HS-27A (cell line): ENCODE data around the gene TIMP1.
"Not testable (repeated sequence)": the region's sequence is repeated elsewhere in the genome, so short reads cannot be mapped to it uniquely, and the experiment has no call there.

ENCODE experiments used
- DNase-seq: peaks from one replicate; pipeline ENCODE4 v3.0.0-alpha.2; 2012; ENCODE audit warnings: low read depth, missing footprints

TIMP1 gene

DNA sequence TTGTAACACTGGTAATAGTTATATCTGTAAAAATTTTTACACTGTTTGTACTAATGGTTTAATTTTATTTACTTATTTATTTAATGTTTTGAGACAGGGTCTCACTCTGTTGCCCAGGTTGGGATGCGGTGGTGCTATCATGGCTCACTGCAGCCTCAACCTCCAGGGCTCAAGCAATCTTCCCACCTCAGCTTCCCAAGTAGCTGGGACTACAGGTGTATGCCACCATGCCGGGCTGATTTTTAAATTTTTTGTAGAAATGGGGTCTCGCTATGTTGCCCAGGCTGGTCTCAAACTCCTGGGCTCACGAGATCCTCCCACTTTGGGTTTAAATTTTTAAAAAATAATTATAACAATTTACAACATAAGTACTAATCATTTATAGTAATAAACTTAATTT lies 20.9 kb downstream of the TIMP1 start:
- not testable (repeated sequence) for DNase-seq

DNA sequence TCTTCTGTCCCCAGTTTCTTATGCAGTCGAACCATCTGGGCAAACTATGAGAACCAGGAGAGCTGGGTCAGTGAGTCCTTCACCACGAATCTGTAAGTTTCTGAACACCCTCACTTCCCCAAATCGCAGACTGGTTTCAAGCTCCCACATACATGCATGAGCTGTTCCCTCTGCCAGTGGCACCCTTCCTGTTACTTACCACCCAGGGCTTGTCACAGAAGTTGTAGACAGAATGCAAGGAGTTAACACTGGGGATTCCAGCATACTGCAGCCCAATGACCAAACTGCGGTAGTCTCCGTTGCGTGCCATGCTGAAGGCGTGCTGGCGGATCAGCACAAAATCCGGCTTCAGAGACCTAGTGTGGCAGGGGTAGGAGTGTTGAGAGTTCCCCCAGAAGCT lies 22.8 kb downstream of the TIMP1 start:
- DNase-seq, result no peak

DNA sequence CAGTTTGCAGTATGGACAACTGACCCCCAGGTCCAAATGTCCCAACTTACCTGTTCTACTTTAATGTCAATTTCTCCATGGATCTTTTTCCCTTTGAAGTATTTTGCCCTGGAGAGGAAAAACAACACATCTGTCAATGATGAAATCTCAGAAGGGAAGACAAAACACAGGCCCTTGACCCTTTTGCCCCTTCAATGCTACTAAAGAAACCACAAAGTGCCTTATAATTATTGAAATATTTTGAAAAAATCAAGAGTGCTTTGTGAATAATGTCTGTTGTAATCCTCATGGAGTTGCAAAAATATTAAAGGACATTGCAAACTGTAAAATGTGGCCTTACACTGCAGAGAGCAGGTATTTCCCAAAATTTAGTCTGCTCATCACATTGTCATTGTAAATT lies 24.9 kb downstream of the TIMP1 start:
- no peak for DNase-seq

DNA sequence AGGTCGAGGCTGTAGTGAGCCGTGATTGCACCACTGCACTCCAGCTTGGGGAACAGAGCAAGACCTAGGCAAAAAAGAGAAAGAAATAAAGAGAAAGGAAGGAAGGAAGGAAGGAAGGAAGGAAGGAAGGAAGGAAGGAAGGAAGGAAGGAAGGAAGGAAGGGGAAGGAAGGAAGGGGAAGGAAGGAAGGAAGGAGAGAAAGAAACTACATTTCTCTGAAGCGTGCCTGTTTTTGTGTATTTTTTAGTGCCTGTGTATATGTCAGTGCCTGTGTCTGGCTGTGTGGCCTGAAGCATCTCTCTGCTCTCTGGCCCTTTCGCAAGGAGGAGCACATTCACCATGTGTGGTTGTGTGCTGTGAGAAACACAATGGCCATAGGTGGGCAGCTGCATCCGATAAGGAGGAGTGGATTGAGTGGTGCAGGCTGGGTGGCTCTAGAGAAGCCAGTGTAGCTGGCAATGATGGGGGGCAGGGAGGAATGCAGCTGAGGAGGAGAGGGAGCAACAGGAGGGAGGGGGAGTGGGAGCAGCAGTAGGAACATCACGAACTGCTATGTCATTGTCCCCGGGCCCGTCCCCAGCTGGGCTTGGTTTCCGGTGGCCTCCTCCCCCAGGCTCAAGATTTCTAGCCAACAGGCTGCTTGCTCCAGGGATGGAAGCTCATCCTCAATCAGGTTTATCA lies 26.0 kb downstream of the TIMP1 start:
- DNase-seq, result no peak

DNA sequence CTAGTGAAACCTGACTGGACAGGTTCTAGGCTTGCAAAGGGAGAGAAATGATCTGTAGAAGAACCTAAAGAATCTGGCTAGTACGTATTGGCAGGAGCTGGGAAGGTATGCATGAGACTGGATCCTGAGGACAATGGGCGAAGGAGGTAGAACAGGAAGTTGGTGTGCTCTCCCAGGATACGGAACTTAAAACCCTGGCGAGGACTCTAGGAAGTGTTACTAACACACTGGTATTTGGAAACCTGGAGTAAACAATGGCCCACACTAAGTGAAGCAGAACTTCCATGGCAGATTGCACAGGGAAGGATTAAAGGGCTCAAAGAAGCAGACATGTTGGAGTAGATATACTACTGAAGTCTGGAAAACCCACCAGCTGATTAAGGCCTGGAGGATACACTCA lies 28.3 kb downstream of the TIMP1 start:
- no peak for DNase-seq

DNA sequence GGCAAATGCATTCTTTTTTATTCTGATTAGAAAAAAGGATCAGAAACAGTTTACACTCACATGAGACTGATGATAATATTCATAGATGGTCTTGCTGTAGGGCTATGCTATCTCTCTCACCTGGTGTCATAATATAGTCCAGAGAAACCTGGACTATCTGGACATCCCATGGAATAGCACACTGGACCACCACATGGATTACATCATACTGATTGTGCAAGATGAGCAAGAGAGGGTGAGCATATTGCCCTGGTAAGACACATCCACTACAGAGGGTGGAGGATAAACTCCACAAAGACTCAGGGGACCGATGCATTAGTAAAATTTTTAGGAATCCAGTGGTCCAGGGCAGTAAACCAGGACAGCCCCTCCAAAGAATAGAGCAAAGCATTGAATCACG lies 29.3 kb downstream of the TIMP1 start:
- no peak for DNase-seq

DNA sequence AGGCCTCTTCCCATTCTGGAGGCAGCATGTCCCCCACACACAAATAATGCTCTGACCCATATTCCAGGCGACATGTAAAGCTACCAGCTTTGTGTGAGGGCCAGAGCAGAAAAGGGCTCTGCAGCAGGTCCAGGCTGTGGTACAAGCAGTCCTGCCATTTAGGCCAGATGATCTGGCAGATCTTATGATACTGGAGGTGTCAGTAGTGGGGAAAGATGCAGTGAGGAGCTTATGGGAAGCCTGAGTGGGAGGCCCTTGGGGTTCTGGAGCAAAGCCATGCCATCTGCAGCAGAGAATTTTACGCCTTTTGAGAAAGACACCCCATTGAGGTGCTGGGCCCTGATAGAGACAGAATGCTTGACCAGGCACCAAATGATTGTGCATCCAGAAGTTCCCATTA lies 29.7 kb downstream of the TIMP1 start:
- DNase-seq, result no peak

DNA sequence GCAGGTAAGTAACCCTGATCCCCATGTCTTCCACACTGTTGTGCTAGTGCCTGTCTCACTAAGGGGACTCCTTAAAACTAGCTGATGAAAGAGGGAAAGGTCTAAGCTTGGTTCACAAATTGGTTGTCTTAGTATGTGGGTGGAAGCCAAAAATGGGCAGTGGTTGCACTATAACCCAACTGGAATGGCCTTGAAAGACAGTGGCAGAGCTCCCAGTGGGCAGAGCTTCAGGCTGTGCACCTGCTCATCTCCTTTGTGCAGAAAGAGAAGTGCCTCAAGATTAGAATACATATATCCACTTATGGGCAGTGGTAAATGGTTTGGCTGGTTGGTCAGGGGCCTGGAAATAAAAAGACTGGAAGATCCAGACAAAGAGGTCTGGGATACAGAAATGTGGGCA lies 30.2 kb downstream of the TIMP1 start:
- DNase-seq, result no peak

DNA sequence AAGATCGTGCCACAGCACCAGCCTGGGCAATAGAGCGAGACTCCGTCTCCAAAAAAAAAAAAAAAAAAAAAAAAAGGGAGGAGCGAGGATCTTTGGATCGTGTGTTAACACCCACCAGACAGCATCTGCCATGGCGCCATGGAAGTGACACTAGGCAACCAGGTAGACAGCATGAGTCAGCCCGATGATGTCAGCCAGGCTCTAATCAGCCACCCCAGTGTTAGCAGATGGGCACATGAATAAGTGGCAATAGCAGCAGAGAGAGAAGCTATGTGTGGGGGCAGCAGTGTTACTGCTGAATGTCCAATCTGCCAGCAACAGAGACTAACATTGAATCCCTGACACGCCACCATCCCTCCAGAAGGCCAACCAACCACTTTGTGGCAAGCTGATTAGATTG lies 30.8 kb downstream of the TIMP1 start:
- DNase-seq, result no peak

DNA sequence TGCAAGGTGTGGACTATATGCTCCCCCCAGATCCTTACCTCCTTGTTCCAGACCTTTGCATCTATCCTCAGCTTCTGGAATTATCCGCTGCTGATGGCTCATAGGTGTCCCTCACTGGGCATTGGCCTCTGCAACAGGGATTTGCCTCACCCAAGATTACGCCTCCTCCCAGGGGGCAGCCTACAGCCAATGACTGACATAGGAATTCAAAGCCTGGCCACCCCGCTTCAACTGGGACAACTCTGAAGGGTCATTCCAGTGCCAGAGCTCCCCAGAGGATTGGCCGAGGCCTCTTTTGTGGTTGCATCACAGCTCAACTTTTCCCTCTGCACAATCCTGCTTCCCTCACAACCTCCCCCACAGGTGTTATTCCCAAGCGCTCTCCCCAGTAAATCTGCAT lies 32.4 kb downstream of the TIMP1 start:
- no peak for DNase-seq

DNA sequence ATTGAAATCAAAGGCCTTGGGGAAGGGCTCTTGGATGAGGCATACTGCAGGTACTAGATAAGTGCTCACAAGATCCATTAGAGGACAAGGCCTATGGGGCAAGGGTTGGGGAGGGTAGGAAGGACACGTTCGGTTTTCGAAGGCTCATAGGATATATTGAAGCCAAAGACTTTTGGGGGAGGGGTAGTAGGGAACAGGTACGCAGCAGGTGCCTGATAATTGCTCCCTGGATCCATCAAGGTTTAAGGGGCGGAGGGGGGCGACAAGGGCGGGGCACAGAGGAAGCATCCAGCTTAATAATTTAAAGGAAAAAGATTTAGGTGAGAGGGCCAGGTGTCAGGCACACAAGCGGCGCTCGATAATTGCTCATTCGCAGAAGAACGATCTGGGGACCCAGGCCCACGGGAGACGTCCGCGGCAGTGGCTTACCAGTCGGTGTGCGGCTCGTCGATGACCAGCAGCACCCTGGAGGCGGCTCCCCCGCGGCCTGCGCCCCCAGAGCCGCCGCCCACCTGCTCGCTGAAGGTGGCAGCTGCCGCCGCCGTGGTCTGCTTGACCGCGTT lies 36.8 kb downstream of the TIMP1 start:
- DNase-seq, result no peak

DNA sequence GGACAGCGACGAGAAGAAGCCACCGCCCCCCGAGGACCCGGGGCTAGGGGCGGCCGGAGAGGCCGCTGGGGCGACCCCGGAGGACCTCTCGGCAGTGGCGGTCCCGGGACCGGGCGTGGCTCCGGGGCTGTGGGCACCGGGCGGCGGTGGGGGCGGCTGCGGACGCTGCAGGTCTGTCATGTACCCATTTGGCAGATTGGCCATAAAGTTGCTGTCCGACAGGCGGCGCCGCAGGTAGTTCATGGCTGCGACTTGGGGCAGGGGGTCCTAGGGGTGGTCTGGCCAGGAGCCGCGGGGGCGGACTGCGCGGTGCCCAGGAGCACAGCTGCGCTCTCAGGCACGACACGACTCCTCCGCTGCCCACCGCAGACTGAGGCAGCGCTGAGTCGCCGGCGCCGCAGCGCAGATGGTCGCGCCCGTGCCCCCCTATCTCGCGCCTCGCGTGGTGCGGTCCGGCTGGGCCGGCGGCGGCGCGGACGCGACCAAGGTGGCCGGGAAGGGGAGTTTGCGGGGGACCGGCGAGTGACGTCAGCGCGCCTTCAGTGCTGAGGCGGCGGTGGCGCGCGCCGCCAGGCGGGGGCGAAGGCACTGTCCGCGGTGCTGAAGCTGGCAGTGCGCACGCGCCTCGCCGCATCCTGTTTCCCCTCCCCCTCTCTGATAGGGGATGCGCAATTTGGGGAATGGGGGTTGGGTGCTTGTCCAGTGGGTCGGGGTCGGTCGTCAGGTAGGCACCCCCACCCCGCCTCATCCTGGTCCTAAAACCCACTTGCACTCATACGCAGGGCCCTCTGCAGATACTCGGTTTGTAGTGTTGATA lies 37.5 kb downstream of the TIMP1 start, which contains the start of gene SYN1:
TSS of gene SYN1 (minus strand) at position 372 of the 817 bp plus-strand sequence. CDS start at position 243, 129 bp downstream.
- DNase-seq, result no peak

DNA sequence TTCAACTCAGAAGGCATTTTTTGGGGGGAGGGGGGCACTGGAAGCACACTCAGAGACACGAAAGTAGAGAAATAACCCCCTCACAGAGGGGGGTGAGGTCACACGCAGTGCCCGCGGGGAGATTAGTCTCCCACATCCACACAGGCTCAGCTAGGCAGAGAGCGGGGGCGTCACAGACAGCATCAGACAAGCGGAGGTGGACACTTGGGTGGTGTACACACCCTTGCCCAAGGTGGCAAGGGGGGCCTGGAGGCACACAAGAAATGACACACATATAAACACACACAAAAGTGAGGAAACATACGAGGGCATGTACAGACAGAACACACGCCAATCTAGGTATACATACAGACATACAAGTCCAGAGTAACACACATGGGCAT lies 38.1 kb downstream of the TIMP1 start:
- no peak for DNase-seq

DNA sequence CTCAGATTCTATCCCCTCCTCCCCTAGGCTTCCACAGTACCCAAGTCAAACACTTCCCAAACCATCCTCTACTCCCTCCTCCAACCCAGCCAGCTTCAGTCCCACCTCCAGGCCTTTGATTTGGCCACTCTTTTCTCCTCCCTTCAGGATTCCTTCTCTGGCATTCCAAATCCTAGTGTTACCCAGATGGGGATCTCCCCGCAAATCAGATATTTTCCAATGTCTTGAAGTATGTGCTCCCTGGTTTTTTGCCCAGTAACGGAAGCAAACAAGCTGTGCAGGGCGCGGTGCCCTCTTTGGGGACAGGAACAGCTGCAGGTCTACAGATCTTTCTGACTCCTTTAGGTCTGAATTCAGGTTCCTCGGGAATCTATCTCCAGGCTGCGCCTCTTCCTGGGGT lies 39.6 kb downstream of the TIMP1 start:
- no peak for DNase-seq

DNA sequence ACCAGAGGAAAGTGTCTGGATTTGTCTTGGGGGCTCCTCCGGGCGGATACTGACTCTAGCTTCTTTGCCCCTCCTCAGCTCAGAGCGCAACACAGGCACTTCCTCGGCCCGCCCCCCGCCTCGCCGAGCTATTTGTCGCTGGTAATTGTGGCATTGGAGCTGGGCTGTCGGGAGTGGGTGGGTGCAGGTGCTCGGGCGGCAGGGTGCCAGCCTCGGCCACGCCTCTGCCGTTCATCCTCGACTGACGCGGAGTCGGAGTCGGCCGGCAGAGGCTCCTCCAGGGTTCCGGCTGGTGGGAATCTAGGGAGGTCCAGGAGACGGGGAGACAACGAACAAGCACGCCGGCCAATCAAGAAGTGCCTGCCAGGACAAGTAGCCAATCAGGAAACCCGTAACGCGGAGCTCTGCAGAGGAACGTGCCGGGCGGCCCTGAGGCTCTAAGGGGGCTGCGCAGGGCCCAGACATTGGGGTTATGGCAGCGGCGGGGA lies 41.3 kb downstream of the TIMP1 start:
- no peak for DNase-seq

DNA sequence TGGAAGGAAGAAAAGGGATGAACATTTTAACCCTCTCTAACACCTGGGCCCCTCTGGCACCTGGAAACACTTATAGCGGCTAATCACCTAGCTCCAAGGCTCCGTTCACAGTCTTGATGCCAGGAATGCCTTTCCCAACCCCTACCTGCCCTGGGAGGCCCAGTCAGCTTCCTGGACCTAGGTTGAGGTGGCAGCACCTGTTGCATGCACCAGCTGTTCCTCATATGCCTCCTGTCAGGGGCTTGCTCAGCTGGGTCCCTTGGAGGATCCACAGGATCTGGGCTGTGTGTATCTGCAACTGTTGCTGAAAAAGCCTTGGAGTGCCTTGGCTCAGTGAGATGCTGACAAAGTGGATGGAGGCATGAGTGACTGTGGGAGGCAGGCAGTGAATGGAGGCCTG lies 43.1 kb downstream of the TIMP1 start:
- no peak for DNase-seq

DNA sequence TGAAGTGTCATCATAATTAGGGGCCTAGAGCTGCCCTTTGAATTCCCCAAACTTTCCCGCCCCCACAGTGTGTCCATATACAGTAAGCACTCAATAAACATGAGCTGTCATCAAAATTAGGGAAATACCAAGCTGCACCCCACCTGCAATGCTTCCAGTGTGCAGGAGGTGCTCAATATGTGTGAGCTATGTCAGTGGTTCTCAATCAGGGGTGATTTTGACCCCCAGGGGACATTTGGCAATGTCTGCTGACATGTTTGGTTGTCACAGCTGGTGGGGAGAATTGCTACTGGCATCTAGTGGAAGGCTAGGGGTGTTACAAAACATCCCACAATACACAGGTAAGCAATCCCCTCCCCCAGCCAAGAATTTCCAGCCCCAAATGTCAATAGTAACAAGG lies 46.7 kb downstream of the TIMP1 start:
- DNase-seq, result no peak

DNA sequence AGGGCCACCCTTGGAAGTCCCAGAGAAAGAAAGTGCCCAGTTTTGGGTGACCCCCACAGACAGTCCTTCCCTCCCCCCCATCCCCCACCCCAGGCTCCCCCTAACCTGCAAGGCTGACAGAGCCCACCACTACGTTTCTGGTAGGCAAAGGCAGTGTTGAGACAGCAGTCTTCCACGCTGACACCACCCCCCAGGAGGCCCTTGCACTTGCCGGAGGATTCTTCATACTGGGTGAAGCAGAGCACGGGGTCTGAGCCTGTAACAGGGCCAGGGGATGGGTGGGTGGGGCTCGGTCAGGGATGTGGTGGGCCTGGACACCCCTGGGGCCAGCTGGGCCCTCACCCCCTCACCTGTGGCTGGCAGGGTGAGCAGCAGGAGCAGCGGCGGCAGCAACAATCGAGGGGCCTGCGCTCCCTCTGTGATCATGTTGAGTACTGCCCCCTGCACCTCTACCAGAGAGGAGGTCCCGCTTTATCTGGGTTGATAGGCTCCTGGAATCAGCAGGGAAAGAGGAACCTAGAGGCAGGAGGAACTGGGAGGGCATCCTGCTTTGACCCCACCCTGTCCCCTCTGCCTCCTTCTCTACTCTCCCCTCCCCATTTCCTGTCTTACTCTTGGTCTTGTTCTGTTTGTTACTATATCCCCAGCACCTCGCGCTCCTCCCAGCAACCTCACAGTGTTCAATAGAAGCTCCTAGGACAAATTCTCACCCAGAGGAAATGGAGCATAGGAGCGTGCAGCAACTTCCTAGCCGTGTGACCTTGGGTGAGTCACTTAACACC lies 47.4 kb downstream of the TIMP1 start, which contains the start of gene CFP:
TSS of gene CFP (minus strand) at position 512 of the 782 bp plus-strand sequence. CDS start at position 426, 86 bp downstream.
- DNase-seq, result no peak

DNA sequence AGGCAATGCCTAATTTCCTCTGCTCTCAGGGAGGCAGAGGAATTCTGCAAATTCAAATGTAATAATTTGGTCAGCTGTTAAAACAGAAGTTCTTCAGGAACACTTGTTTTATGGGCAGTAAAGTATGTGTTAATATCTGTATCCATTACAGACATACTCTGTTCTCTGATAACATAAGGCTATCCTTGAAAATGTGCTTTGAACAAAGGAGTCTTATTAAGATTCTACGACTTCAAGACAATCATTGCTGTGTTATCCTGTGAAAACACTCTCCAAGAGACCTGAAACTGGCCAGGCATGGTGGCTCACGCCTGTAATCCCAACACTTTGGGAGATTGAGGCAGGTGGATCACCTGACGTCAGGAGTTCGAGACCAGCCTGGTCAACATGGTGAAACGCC lies 49.4 kb downstream of the TIMP1 start:
- no peak for DNase-seq

DNA sequence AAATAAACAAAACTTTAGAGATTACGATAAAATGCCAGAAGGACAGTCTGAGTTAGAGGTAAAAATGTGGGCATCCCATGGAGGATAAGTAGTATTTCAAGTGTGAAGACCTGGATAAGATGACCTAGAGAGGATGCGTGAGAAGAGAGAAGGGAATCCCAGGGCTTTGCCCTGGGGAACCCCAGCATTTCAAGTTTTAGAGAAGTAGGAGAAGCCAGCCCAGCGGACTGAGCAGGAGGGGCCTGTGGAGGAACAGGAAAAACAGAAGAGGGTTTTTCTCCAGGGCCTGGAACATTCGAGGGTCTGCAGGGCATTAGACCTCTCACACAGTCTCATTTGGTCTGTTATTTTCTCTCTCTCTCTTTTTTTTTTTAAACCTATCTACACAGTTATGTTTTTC lies 50.4 kb downstream of the TIMP1 start:
- DNase-seq, result no peak

DNA sequence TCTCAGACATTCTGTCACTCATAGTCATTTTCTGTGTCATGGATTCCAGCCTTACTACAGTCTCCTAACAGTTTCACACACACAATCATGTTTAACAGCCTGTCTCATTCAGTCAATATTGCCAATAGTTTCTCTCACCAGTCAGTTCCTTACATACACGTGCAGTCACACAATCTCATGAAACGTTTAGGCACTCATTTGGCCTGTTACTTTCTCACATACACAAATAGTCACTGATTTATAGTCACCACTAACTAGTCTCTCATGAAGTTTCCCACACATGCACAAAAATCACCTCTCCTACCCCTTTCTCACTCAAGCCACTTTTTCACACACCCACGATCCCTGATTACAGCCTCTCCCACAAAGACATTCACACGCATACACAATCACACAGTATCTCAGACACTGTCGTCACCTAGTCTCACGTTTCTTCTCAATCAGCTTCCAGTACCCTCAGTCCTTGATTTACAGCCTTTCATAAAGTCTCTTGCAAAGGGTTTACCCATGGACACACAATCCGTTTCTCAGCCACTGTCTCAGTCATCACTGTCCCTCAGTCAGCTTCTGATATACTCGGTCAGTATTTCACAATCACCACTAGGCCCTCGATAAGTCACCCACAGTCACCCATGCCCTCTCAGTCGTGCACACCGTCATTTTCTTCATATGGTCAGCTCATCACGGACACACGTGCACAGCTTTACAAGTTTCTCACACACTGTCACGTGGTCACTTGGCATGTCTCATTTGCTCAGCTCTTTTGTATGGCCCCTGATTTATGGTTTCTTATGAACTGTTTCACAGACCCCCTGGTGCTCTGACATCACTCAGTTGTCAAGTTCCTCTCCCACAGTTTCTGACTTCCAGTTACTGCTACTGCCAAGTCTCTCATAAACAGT lies 51.7 kb downstream of the TIMP1 start:
- no peak for DNase-seq
